ENCODE results near the gene ALAS1. TPM values are rescaled to one million over a fixed set of nuclear protein-coding genes. Genes with fewer than 3 reads are reported as not detected.

ALAS1 gene
- total RNA-seq (2014; rRNA removed; shearing (Covaris generic)) (21.2 and 33.9 TPM in 2 replicates), polyA plus RNA-seq (2016; fragmentation: Nextera tagmentation; extraction: Ambion mirVana) (30.4 and 31.0 TPM in 2 replicates)

DNA sequence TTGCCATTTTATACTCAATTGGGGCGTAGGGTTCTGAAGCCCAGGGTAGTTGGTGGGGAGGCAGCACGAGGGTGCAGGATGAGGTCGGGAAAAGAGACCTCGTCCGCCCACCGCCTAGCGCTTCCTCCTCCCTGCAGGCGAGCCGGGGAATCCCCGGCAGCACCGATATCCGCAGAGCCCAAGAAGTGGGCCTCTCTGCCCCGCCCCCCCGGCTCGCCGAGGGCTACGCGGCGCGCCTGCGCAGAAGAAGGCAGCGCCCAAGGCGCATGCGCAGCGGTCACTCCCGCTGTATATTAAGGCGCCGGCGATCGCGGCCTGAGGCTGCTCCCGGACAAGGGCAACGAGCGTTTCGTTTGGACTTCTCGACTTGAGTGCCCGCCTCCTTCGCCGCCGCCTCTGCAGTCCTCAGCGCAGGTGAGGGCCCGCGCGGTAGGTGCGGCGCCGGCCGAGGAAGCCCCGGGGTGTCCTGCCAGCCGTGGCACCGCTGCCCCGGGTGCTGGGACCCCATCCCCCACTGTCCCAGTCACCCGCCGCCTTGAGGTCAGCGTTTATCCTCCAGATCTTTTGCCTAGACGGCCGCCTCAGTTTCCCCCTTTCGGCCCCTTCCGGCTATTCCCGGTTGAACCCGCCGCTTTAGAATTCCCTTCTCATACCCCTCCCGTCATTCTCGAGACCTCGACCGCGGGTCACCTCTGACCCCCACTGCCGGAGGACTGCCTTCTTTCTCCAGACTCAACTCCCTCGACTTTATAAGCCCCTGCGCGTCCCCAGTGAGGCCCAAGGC lies at the start of gene ALAS1:
Gene ALAS1 (plus strand): TSS at position 319 of the 784 bp plus-strand sequence. CDS start 1,082 bp downstream, outside the sequence.
- Histone ChIP-seq H3K9me2 (ENCODE audit: insufficient read depth) (no peaks in the 10 kb centered on the region), H3K4me1 (ENCODE audit: insufficient read depth) (peaks cover 24% of the 10 kb centered on the region), H2AFZ (peak within 1 kb of the TSS; percentile 93), H3K36me3 (ENCODE audit: low read depth) (peaks cover 7% of the 10 kb centered on the region; the same call in 1 of the 2 replicates), H3F3A (ENCODE audit: insufficient read depth) (peaks cover 23% of the 10 kb centered on the region), H4K20me1 (ENCODE audit: insufficient read depth) (no peaks in the 10 kb centered on the region), H3K27ac (no peak within 1 kb of the TSS), H3K4me3 (peak within 1 kb of the TSS; percentile 96), H3K9ac (peak within 1 kb of the TSS; percentile 86), H3K4me2 (ENCODE audit: unreplicated experiment) (peak within 1 kb of the TSS; percentile 83), H3K27me3 (replicated peaks; ENCODE audit: insufficient read depth) (no peaks in the 10 kb centered on the region), H3K9me3 (ENCODE audit: low read depth) (no peaks in the 10 kb centered on the region), H3K79me2 (ENCODE audit: insufficient read depth) (peaks cover 27% of the 10 kb centered on the region)
- TF ChIP-seq EZH2phosphoT487 (IDR thresholded peaks at IDR 0.05; ENCODE audit: insufficient read depth, low read depth) (no peak), EZH2 (IDR thresholded peaks at IDR 0.05; ENCODE audit: insufficient read depth, poor library complexity, severe bottlenecking) (no peak)
- 2% methylated on average over 63 to 68 of the region's 71 CpGs for WGBS, 2 experiments (ENCODE audit: low coverage in 1 of 2, low lambda C conversion rate in 2 of 2, missing lambda C conversion rate in 2 of 2)
- in situ Hi-C loops (cut with MboI) = no loop called here
- DNase-seq = peak; percentile 93

DNA sequence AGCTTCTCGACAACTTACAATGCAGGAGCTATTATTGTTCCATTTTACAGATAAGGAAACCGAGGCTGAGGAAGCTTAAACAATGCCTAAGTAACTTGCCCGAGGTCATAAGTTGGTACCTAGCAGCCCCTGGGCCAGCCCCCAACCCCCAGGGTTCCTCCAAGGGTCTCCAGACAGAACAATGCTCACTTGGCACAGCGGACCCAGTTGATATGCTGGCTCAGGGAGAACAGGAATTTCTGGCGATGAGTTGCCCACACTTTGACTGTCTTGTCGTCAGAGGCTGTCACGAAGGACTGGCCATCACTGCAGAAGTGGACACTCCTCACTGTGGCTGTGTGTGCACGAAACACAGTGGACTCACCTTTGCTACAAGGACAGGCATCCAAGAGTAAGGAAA lies 48.9 kb upstream of the ALAS1 start:
- Histone ChIP-seq H3K79me2 (ENCODE audit: insufficient read depth) (peaks cover 22% of the 10 kb centered on the region), H3K9me2 (ENCODE audit: insufficient read depth) (no peaks in the 10 kb centered on the region), H3K9me3 (ENCODE audit: low read depth) (no peaks in the 10 kb centered on the region), H3K9ac (no peak overlapping the region), H2AFZ (no peak overlapping the region), H3F3A (ENCODE audit: insufficient read depth) (no peaks in the 10 kb centered on the region), H3K27me3 (replicated peaks; ENCODE audit: insufficient read depth) (no peaks in the 10 kb centered on the region), H3K4me1 (ENCODE audit: insufficient read depth) (peaks cover 7% of the 10 kb centered on the region), H3K4me2 (ENCODE audit: unreplicated experiment) (no peak overlapping the region), H3K4me3 (no peak overlapping the region), H3K27ac (no peak overlapping the region), H3K36me3 (ENCODE audit: low read depth) (no peaks in the 10 kb centered on the region), H4K20me1 (ENCODE audit: insufficient read depth) (no peaks in the 10 kb centered on the region)
- no peak for TF ChIP-seq EZH2phosphoT487 (IDR thresholded peaks at IDR 0.05; ENCODE audit: insufficient read depth, low read depth)
- TF ChIP-seq EZH2 (IDR thresholded peaks at IDR 0.05; ENCODE audit: insufficient read depth, poor library complexity, severe bottlenecking) = no peak
- in situ Hi-C loops (cut with MboI) = no loop called here
- WGBS, 2 experiments (ENCODE audit: low coverage in 1 of 2, low lambda C conversion rate in 2 of 2, missing lambda C conversion rate in 2 of 2) = 88 to 94% methylated on average over 8 of the region's 8 CpGs
- DNase-seq = no peak

DNA sequence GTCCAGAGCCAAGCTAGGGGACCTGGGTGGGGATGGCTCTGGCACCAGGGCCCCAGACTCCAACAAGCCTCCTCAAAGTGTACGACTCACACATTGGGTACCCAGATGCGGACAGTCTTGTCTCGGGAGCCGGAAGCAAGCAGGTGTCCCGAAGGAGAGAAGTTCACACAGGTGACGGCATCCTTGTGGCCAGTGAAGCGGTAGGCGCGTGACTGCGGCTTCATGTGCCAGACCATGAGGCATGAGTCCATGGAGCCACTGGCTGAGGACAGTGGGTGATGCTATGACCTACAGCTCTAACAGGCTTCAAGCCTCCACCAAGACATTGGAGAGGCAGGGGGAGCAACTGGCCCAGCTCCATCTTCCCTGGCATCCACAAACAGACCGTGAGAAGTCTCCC lies 48.2 kb upstream of the ALAS1 start:
- Histone ChIP-seq H3K9me2 (ENCODE audit: insufficient read depth) (no peaks in the 10 kb centered on the region), H2AFZ (no peak overlapping the region), H3K27ac (no peak overlapping the region), H3K79me2 (ENCODE audit: insufficient read depth) (peaks cover 22% of the 10 kb centered on the region), H3K27me3 (replicated peaks; ENCODE audit: insufficient read depth) (no peaks in the 10 kb centered on the region), H3F3A (ENCODE audit: insufficient read depth) (no peaks in the 10 kb centered on the region), H3K4me2 (ENCODE audit: unreplicated experiment) (no peak overlapping the region), H4K20me1 (ENCODE audit: insufficient read depth) (no peaks in the 10 kb centered on the region), H3K36me3 (ENCODE audit: low read depth) (no peaks in the 10 kb centered on the region), H3K4me1 (ENCODE audit: insufficient read depth) (peaks cover 7% of the 10 kb centered on the region), H3K4me3 (no peak overlapping the region), H3K9ac (no peak overlapping the region), H3K9me3 (ENCODE audit: low read depth) (no peaks in the 10 kb centered on the region)
- no peak for TF ChIP-seq EZH2 (IDR thresholded peaks at IDR 0.05; ENCODE audit: insufficient read depth, poor library complexity, severe bottlenecking)
- TF ChIP-seq EZH2phosphoT487 (IDR thresholded peaks at IDR 0.05; ENCODE audit: insufficient read depth, low read depth) = no peak
- in situ Hi-C loops (cut with MboI) = no loop called here
- 99% methylated on average over 11 of the region's 11 CpGs for WGBS, 2 experiments (ENCODE audit: low coverage in 1 of 2, low lambda C conversion rate in 2 of 2, missing lambda C conversion rate in 2 of 2)
- no peak for DNase-seq

DNA sequence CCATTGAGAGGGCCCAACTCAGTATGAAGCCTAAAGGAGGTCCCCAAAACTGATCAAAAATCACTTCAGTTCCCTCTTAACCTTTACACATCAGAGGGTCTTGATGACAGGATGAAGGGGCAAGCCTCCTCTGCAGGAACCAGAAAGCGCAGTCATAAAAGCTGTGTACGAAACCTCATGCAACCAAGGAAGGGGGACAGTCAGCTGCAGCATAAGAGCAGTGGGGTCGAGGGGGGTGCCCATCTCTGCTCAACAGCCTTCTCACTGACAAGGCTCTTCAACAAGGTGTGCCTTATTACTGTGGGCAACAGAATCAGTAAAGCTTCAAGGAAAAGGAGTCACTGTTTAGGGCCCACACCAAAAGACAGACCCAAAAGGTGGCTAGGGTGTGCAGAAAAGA lies 47.6 kb upstream of the ALAS1 start:
- H2AFZ ChIP-seq = no peak overlapping the region
- no peaks in the 10 kb centered on the region for H3K36me3 ChIP-seq (ENCODE audit: low read depth)
- DNase-seq = no peak
- H3K27ac ChIP-seq = no peak overlapping the region
- H3K9me2 ChIP-seq (ENCODE audit: insufficient read depth) = no peaks in the 10 kb centered on the region
- H3K4me2 ChIP-seq (ENCODE audit: unreplicated experiment) = no peak overlapping the region
- H3F3A ChIP-seq (ENCODE audit: insufficient read depth) = no peaks in the 10 kb centered on the region
- H4K20me1 ChIP-seq (ENCODE audit: insufficient read depth) = no peaks in the 10 kb centered on the region
- no peaks in the 10 kb centered on the region for H3K27me3 ChIP-seq (replicated peaks; ENCODE audit: insufficient read depth)
- no peak overlapping the region for H3K4me3 ChIP-seq
- H3K79me2 ChIP-seq (ENCODE audit: insufficient read depth) = peaks cover 22% of the 10 kb centered on the region
- in situ Hi-C loops (cut with MboI) = no loop called here
- peaks cover 7% of the 10 kb centered on the region for H3K4me1 ChIP-seq (ENCODE audit: insufficient read depth)
- TF ChIP-seq EZH2phosphoT487 (IDR thresholded peaks at IDR 0.05; ENCODE audit: insufficient read depth, low read depth) (no peak), EZH2 (IDR thresholded peaks at IDR 0.05; ENCODE audit: insufficient read depth, poor library complexity, severe bottlenecking) (no peak)
- no peak overlapping the region for H3K9ac ChIP-seq
- no peaks in the 10 kb centered on the region for H3K9me3 ChIP-seq (ENCODE audit: low read depth)
- WGBS, 2 experiments (ENCODE audit: low coverage in 1 of 2, low lambda C conversion rate in 2 of 2, missing lambda C conversion rate in 2 of 2) = 98% methylated on average over 3 of the region's 3 CpGs
